Measurements from ENCODE around the gene ISG20L2. TPM values are rescaled to one million over a fixed set of nuclear protein-coding genes. Genes with fewer than 3 reads are reported as not detected.
"Not testable (repeated sequence)": the region's sequence is repeated elsewhere in the genome, so short reads cannot be mapped to it uniquely, and the experiment has no call there.

Gene ISG20L2
- total RNA-seq, 1 donor from 2014 or later: 47.0 TPM

DNA sequence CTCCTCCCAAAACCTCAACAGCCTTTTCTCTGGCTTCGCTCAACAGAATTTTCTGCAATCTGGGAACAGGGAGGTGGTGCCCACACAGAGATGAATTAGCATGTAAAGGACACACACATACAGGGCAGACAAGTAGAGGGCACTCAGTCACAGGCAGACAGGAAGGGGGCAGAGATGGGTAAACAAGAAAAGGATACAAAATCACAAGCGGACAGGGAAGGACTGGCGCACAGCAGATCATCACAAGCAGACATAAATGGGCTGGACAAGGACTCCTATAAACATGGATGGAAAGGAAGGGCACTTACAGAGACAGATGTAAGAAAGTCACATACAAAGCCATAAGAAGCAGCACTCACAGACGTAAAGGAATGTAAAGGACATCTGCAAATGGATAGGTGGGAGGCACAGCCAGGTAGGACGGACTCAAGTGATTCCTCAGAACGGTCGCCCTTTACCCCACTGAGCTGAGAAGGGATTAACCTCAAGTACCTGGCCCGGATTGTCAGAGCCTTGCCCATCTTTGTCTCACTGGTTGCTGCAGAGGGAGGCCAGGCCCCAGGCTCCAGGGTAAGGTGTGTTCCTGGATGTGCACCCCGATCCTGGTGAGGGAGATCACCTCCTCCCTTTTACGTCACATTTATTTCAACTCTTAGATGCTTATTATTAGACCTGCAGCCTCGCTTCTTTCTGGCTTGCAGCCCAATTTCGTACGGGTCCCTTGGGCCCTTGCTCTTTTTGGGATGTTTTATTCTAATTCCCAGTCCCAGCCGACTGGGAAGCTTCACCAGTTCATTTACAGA is 37.9 kb upstream of the ISG20L2 start:
- no peaks in the 10 kb centered on the region for H3K27me3 Mint-ChIP-seq (ENCODE audit: low read depth)
- no peaks in the 10 kb centered on the region for H3K9me3 Mint-ChIP-seq
- peaks cover 3% of the 10 kb centered on the region for H3K36me3 Mint-ChIP-seq (ENCODE audit: low read depth)
- DNase-seq (ENCODE audit: low read depth, low spot score): no peak
- TF ChIP-seq, protein P1, sequence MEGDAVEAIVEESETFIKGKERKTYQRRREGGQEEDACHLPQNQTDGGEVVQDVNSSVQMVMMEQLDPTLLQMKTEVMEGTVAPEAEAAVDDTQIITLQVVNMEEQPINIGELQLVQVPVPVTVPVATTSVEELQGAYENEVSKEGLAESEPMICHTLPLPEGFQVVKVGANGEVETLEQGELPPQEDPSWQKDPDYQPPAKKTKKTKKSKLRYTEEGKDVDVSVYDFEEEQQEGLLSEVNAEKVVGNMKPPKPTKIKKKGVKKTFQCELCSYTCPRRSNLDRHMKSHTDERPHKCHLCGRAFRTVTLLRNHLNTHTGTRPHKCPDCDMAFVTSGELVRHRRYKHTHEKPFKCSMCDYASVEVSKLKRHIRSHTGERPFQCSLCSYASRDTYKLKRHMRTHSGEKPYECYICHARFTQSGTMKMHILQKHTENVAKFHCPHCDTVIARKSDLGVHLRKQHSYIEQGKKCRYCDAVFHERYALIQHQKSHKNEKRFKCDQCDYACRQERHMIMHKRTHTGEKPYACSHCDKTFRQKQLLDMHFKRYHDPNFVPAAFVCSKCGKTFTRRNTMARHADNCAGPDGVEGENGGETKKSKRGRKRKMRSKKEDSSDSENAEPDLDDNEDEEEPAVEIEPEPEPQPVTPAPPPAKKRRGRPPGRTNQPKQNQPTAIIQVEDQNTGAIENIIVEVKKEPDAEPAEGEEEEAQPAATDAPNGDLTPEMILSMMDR (conservative IDR thresholded peaks at IDR 0.05): no peak
- no peak overlapping the region for H3K4me3 Mint-ChIP-seq
- peaks cover 33% of the 10 kb centered on the region for H3K4me1 Mint-ChIP-seq
- peak overlapping the region; percentile 59 for H3K27ac Mint-ChIP-seq (ENCODE audit: unreplicated experiment)

DNA sequence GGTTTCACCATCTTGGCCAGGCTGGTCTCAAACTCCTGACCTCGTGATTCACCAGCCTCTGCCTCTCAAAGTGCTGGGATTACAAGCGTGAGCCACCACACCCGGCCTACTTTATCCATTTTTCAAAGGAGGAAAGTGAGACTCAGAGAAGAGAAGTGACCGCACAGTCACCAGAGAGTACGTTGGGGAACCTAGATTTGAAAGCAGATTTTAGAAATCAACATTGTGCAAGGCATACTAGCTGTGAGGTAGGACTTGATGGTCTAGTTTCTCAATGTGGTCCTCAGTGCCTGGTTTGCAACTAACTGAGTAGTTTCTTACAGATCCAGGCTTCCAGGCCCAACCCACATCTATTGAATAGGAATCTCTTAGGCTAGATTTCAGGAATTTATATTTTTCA is 37.1 kb upstream of the ISG20L2 start:
- Mint-ChIP-seq H3K9me3 (no peaks in the 10 kb centered on the region), H3K27me3 (ENCODE audit: low read depth) (no peaks in the 10 kb centered on the region), H3K4me3 (no peak overlapping the region), H3K36me3 (ENCODE audit: low read depth) (no peaks in the 10 kb centered on the region), H3K4me1 (peaks cover 25% of the 10 kb centered on the region), H3K27ac (ENCODE audit: unreplicated experiment) (no peak overlapping the region)
- TF ChIP-seq, protein P1 (conservative IDR thresholded peaks at IDR 0.05): no peak
- no peak for DNase-seq (ENCODE audit: low read depth, low spot score)

DNA sequence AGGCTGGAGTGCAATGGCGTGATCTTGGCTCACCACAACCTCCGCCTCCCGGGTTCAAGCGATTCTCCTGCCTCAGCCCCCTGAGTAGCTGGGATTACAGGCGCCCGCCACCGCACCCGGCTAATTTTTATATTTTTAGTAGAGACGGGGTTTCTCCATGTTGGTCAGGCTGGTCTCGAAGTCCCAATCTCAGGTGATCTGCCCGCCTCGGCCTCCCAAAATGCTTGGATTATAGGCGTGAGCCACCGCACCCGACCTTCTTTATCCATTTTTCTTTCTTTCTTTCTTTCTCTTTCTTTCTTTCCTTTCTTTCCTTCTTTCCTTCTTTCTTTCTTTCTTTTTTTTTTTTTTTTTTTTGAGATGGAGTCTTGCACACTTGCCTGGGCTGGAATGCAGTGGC is 36.6 kb upstream of the ISG20L2 start:
- not testable (repeated sequence) for H3K27ac Mint-ChIP-seq (ENCODE audit: unreplicated experiment); H3K27me3 Mint-ChIP-seq (ENCODE audit: low read depth); H3K9me3 Mint-ChIP-seq; H3K4me3 Mint-ChIP-seq; DNase-seq (ENCODE audit: low read depth, low spot score); H3K36me3 Mint-ChIP-seq (ENCODE audit: low read depth)
- peaks cover 23% of the 10 kb centered on the region for H3K4me1 Mint-ChIP-seq

DNA sequence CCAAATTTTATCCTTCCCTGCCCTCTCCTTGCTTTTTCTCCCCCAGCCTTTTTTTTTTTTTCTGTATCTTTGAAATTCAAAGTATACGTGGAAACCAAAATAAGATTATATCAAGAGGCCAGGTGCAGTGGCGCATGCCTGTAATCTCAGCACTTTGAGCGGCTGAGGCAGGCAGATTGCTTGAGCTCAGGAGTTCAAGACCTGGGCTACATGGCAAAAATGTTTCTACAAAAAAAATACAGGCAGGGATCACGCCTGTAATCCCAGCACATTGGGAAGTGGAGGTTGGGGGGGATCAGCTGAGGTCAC is 32.2 kb upstream of the ISG20L2 start:
- H3K9me3 Mint-ChIP-seq: no peaks in the 10 kb centered on the region
- no peak overlapping the region for H3K4me3 Mint-ChIP-seq
- DNase-seq (ENCODE audit: low read depth, low spot score): no peak
- H3K4me1 Mint-ChIP-seq: no peaks in the 10 kb centered on the region
- H3K27ac Mint-ChIP-seq (ENCODE audit: unreplicated experiment): no peak overlapping the region
- H3K36me3 Mint-ChIP-seq (ENCODE audit: low read depth): no peaks in the 10 kb centered on the region
- no peaks in the 10 kb centered on the region for H3K27me3 Mint-ChIP-seq (ENCODE audit: low read depth)
- TF ChIP-seq, protein P1 (conservative IDR thresholded peaks at IDR 0.05): no peak

DNA sequence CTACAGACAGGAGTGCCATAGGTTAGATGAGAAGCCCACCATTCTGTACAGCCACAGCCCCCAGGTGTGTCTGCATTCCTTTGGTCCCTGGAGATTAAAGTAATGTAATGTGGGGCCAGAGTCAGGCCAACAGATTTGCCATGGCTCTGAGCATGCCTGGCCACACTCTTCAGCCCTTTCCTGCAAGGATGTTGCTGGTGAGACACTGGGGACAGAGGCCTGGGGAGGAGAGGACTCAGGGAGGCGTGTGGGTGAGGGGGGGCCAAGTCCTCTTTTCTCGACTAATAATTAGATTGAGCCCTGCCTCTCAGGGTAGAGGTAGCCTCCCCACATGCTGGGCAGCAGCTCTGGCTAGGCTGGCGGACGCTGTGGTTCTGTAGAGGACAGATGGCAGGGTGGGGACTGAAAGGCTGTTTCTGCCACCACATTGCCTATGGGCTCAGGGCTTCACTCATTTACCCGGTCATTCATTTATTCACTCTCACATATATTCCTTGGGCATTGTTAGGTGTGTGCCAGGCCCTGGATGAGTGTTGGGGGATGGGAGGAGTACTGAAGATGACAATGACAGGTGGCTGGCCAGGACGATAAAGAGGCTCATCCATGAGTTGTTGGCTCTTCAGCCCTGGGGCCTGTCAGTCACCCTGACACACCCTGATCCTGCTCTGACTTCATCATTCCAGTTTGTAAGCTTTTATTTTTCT is 31.7 kb upstream of the ISG20L2 start:
- Mint-ChIP-seq H3K36me3 (ENCODE audit: low read depth) (no peaks in the 10 kb centered on the region), H3K9me3 (no peaks in the 10 kb centered on the region), H3K27me3 (ENCODE audit: low read depth) (no peaks in the 10 kb centered on the region), H3K4me1 (no peaks in the 10 kb centered on the region), H3K27ac (ENCODE audit: unreplicated experiment) (no peak overlapping the region), H3K4me3 (peak overlapping the region; percentile 27)
- no peak for DNase-seq (ENCODE audit: low read depth, low spot score)
- TF ChIP-seq, protein P1 (conservative IDR thresholded peaks at IDR 0.05): no peak

DNA sequence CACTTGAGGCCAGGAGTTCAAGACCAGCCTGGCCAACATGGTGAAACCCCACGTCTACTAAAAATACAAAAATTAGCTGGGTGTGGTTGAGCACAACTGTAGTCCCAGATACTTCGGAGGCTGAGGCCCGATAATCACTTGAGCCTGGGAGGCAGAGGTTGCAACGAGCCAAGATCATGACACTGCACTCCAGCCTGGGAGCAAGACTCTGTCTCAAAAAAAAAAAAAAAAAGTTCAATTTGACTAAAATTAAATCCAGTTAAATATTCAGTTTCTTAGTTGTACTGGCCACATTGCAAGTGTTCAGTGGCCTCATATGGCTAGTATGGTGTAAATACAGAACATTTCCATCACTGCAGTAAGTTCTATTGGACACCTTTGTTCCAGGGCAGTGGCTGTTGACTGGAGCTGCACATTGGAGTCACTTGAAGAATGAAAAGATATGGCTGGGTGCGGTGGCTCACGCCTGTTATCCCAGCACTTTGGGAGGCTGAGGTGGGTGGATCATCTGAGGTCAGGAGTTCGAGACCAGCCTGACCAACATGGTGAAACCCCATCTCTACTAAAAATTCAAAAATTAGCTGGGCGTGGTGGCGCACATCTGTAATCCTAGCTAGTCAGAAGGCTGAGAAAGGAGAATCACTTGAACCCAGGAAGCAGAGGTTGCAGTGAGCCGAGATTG is 29.1 kb upstream of the ISG20L2 start:
- H3K9me3 Mint-ChIP-seq; DNase-seq (ENCODE audit: low read depth, low spot score): not testable (repeated sequence)

More for the DNA sequence above, 29.1 kb upstream of the ISG20L2 start:
- H3K4me1 Mint-ChIP-seq; H3K4me3 Mint-ChIP-seq; H3K27ac Mint-ChIP-seq (ENCODE audit: unreplicated experiment); H3K36me3 Mint-ChIP-seq (ENCODE audit: low read depth); H3K27me3 Mint-ChIP-seq (ENCODE audit: low read depth): not testable (repeated sequence)
